ENCODE data around the gene COL15A1. TPM values are rescaled to one million over a fixed set of nuclear protein-coding genes. Genes with fewer than 3 reads are reported as not detected.

COL15A1 gene
- total RNA-seq, 4 donors from 2014 or later: 4.6 to 51.9 (median 10.7) TPM

DNA sequence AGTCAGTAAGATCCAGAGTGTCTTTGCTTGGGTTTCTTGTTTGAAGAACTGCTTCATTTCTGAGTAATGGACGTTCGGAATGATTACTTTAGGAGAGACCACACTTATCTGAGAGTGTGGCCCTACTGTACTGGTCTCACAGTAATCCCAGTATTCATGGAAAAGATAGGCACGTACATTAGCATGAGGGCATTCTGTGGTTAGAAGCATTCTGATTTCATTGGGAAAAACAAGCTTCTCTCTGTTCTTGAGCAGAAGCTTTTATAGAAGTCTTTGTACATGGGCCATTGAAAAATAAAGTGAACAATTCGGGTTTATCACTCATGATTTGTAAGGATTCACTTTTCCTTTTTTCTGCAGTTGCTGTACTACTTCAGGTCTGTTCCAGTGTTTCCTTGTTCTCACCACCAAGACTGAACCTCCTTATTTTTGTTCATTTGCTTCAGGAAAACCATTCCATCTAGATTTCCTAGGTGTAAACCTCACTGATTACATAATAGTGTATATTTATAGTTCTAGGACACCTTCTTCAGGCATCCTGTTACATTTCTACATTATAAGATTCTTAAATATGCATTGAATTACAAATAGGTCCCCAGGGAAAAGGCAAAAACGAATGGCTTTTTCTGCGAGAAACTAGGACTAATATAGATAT lies 171.3 kb downstream of the COL15A1 start:
- TF ChIP-seq POLR2AphosphoS5 (IDR thresholded peaks at IDR 0.05) (no peak), CTCF (IDR thresholded peaks at IDR 0.05) (no peak), POLR2A (IDR thresholded peaks at IDR 0.05) (no peak), EP300 (IDR thresholded peaks at IDR 0.05; ENCODE audit: low read depth) (no peak)
- Histone ChIP-seq H3K27me3 (no peaks in the 10 kb centered on the region), H3K4me1 (peaks cover 14 to 77% (median 37%) of the 10 kb centered on the region in 4 donors), H3K36me3 (no peaks in the 10 kb centered on the region), H3K4me3 (no peak overlapping the region), H3K27ac (peak overlapping the region in 1 of 4 donors; percentile 7), H3K9me3 (no peaks in the 10 kb centered on the region)
- in situ Hi-C loops (cut with MboI; ENCODE audit: low pct_ligation_motif_present in 1 of 4, low pct_unique_long_range_greater_than_20kb in 1 of 4, low sequenced_read_pairs in 3 of 4) (no loop called here), intact Hi-C loops (cut with DNase I; ENCODE audit: low total_unique reads) (no loop called here)
- no peak for DNase-seq
- 83 to 93% methylated on average over 4 to 6 of the region's 6 CpGs for WGBS, 2 donors (ENCODE audit: low coverage in 1 of 2)

DNA sequence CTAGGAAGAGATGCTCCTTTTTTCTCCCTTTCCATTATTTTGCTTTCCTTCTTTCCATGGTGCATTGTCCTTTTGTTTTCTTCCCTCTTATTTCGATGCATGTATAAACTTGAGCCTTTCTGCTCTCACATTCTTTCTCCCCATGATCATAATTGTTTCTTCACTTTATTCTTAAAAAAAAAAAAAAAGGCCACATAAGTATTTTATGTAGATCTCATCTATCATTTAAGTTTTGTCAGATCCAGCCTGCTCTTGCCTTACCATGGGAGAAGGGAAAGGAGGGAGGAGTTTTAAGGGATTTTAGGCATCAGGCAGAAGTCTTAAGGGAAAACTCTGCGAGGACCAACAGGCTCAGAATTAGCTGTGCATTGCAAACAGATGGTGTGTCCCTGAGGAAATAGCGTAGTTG lies 172.3 kb downstream of the COL15A1 start:
- intact Hi-C loops (cut with DNase I; ENCODE audit: low total_unique reads): no loop called here
- no peak overlapping the region for H3K4me3 ChIP-seq
- no peak for DNase-seq
- in situ Hi-C loops (cut with MboI; ENCODE audit: low pct_ligation_motif_present in 1 of 4, low pct_unique_long_range_greater_than_20kb in 1 of 4, low sequenced_read_pairs in 3 of 4): no loop called here
- H3K9me3 ChIP-seq: no peaks in the 10 kb centered on the region
- no peaks in the 10 kb centered on the region for H3K36me3 ChIP-seq
- H3K27ac ChIP-seq: no peak overlapping the region
- TF ChIP-seq CTCF (IDR thresholded peaks at IDR 0.05) (no peak), POLR2AphosphoS5 (IDR thresholded peaks at IDR 0.05) (no peak), EP300 (IDR thresholded peaks at IDR 0.05; ENCODE audit: low read depth) (no peak), POLR2A (IDR thresholded peaks at IDR 0.05) (no peak)
- peaks cover 14 to 77% (median 37%) of the 10 kb centered on the region in 4 donors for H3K4me1 ChIP-seq
- no peaks in the 10 kb centered on the region for H3K27me3 ChIP-seq
- 75 to 86% methylated on average over 2 to 3 of the region's 3 CpGs for WGBS, 2 donors (ENCODE audit: low coverage in 1 of 2)

GRCh38 chr9:99118782-99119466 lies 175.2 kb downstream of the COL15A1 start:
- Histone ChIP-seq H3K27ac (no peak overlapping the region), H3K36me3 (no peaks in the 10 kb centered on the region), H3K9me3 (no peaks in the 10 kb centered on the region), H3K27me3 (no peaks in the 10 kb centered on the region), H3K4me1 (peaks cover 0 to 69% (median 18%) of the 10 kb centered on the region in 4 donors), H3K4me3 (no peak overlapping the region)
- in situ Hi-C loops (cut with MboI; ENCODE audit: low pct_ligation_motif_present in 1 of 4, low pct_unique_long_range_greater_than_20kb in 1 of 4, low sequenced_read_pairs in 3 of 4) (no loop called here), intact Hi-C loops (cut with DNase I; ENCODE audit: low total_unique reads) (no loop called here)
- no peak for TF ChIP-seq CTCF (IDR thresholded peaks at IDR 0.05)
- TF ChIP-seq POLR2AphosphoS5 (IDR thresholded peaks at IDR 0.05): no peak
- no peak for TF ChIP-seq EP300 (IDR thresholded peaks at IDR 0.05; ENCODE audit: low read depth)
- TF ChIP-seq POLR2A (IDR thresholded peaks at IDR 0.05): no peak
- peak; percentile 33 for DNase-seq
- 65 to 82% methylated on average over 6 to 7 of the region's 7 CpGs for WGBS, 2 donors (ENCODE audit: low coverage in 1 of 2)

GRCh38 chr9:99119976-99120655 lies 176.4 kb downstream of the COL15A1 start:
- DNase-seq: no peak
- no peak overlapping the region for H3K4me3 ChIP-seq
- H3K9me3 ChIP-seq: no peaks in the 10 kb centered on the region
- no peak overlapping the region for H3K27ac ChIP-seq
- H3K36me3 ChIP-seq: no peaks in the 10 kb centered on the region
- H3K4me1 ChIP-seq: peaks cover 0 to 57% (median 14%) of the 10 kb centered on the region in 4 donors
- intact Hi-C loops (cut with DNase I; ENCODE audit: low total_unique reads) (no loop called here), in situ Hi-C loops (cut with MboI; ENCODE audit: low pct_ligation_motif_present in 1 of 4, low pct_unique_long_range_greater_than_20kb in 1 of 4, low sequenced_read_pairs in 3 of 4) (no loop called here)
- TF ChIP-seq CTCF (IDR thresholded peaks at IDR 0.05) (no peak), EP300 (IDR thresholded peaks at IDR 0.05; ENCODE audit: low read depth) (no peak), POLR2A (IDR thresholded peaks at IDR 0.05) (no peak), POLR2AphosphoS5 (IDR thresholded peaks at IDR 0.05) (no peak)
- H3K27me3 ChIP-seq: no peaks in the 10 kb centered on the region

All from transverse colon (tissue), 4 donors.